Epithelial cell of prostate (primary cell): ENCODE data around the gene SNED1.
A peak's percentile ranks its signal among the peaks of the same experiment; 100 is the strongest.
"Not testable (repeated sequence)": the region's sequence is repeated elsewhere in the genome, so short reads cannot be mapped to it uniquely, and the experiment has no call there.

Experiments used
- DNase-seq: peaks from one replicate; pipeline ENCODE4 v3.0.0-alpha.2; 2011; ENCODE audit warnings: low read depth, low spot score
- H3K27ac ChIP-seq: fragments of 450-650 bp; 2 replicates; pipeline ENCODE4 v1.5.1; 2017; ENCODE audit warnings: mild to moderate bottlenecking

SNED1 gene

GRCh38 chr2:240970816-240971215 lies 27.6 kb upstream of the SNED1 start:
- DNase-seq: no peak

GRCh38 chr2:240972201-240972600 lies 26.2 kb upstream of the SNED1 start:
- DNase-seq: no peak
- H3K27ac ChIP-seq: no peak overlapping the region

More at GRCh38 chr2:240970816-240971215, 27.6 kb upstream of the SNED1 start:
- H3K27ac ChIP-seq: no peak overlapping the region

- DNase-seq: no peak
- no peak overlapping the region for H3K27ac ChIP-seq
Measured at GRCh38 chr2:240972636-240973521, 25.5 kb upstream of the SNED1 start.

DNA sequence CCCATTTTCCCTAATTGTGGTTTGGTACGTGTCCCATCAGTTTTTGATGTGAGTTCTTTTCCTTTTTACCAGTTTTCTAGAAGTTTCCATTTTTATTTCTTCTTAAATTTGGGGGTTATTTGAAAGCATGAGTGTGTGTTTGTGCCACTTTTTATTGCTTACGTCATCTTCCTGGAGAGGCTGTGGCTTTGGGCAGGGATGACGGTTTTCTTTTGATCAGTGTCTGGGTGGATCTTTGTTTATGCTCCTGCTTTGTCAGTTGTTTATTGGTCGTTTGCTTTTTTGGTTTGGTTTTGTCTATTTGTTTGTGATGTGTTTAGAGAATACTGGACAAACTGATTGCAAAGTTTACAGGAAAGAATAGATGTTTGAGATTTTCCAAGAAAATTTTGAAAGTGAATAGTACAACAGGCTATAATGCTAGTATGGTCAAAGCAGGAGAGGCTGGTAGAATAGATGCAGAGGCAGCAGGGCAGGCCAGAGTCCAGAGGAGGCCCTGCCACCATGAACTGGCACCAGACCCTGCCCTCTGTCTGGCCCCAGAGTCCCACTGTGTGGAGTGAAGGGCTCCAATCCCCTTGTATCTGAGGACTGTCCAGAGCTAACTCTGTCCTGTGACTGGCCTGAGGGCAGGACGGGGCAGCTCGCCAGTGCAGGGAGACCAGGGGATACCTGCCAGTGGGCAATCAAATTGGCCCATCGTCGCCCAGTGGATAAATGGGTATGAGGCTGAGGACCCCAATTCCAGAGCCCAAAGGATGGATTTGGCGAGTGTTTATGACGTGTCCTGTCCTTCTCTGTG lies 23.4 kb upstream of the SNED1 start:
- H3K27ac ChIP-seq: no peak overlapping the region
- DNase-seq: no peak

DNA sequence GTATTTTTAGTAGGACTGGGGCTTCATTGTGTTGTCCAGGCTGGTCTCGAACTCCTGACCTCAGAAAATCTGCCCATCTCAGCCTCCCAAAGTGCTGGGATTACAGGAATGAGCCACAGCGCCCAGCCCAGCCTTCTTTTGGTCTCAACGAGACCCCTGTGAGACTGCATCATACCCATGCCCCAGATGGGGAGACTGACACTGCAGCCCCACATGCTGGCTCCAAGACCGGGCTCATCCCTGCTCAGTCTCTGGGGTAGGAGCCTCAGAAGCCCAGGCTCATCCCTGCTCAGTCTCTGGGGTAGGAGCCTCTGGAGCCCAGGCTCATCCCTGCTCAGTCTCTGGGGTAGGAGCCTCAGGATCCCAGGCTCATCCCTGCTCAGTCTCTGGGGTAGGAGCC lies 22.5 kb upstream of the SNED1 start:
- H3K27ac ChIP-seq, DNase-seq: not testable (repeated sequence)

GRCh38 chr2:240981280-240981679 lies 17.1 kb upstream of the SNED1 start:
- DNase-seq: no peak
- no peak overlapping the region for H3K27ac ChIP-seq

DNA sequence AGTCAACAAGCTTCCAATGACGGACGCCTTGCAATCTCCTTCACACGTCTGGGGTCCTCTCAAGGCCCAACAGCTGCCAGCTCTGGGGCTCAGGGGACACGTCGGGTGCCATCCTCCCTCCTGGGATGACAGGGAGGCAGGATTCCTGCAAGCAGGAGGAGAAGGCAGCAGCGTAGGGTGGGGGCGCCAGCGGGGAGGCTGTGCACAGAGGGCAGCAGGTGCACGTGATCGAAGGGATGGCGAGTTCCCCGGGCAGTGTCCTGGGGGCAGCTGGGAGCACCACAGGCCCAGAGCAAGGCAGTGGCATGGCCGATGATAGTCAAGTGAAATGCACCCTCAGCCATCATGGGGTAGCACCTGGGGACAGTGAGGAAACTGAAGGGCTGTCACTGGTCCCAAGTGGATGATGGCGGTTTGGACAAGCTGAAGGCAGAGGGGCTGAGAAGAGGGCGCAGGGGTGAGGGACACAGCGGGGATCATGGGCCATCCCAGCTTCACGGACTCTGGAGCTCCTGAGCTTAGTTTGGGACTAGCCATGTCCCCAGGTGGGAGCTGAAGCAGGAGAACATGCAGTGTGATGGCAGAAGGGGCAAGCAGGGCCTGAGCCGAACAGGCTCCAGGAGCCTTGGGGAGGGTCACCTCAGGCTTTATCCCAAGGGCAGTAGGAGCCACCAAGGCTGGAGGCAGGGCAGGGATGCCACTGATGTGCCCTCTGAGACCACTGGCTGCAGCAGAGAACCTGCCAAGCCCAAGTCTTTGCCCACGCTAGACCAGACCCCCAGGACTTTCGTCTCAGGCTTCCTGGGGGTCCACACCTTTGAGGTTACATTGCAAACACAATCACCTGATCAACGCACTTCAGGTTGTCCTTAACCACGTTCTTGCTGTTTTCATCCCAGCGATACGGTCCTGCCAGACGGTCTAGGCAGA lies 16.3 kb upstream of the SNED1 start:
- no peak for DNase-seq
- H3K27ac ChIP-seq: no peak overlapping the region

DNA sequence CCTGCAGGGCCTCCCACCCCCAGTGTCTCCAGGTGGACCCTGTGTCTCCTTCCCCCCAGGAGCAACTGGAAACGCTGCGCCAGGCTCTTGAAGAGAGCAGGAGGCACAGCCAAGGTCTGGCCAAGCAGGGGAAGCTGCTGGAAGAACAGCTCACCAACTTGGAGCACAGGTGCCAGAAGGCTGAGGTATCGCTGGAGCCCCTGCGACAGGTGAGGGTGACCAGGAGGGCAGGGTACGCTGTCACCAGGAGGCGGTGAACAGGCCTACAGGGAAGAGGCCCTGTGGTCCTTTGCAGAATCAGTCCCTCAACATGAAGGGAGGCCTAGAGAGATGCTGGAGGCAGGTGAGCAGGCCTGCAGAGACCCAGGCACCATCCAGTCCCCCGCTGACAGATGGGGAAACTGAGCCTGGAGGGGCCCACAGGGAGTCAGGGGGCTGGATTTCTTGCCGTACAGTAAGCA lies 15.6 kb upstream of the SNED1 start:
- no peak for DNase-seq
- no peak overlapping the region for H3K27ac ChIP-seq

- DNase-seq: peak; percentile 20
- H3K27ac ChIP-seq: no peak overlapping the region
Measured at GRCh38 chr2:240983361-240983995, 14.9 kb upstream of the SNED1 start.

DNA sequence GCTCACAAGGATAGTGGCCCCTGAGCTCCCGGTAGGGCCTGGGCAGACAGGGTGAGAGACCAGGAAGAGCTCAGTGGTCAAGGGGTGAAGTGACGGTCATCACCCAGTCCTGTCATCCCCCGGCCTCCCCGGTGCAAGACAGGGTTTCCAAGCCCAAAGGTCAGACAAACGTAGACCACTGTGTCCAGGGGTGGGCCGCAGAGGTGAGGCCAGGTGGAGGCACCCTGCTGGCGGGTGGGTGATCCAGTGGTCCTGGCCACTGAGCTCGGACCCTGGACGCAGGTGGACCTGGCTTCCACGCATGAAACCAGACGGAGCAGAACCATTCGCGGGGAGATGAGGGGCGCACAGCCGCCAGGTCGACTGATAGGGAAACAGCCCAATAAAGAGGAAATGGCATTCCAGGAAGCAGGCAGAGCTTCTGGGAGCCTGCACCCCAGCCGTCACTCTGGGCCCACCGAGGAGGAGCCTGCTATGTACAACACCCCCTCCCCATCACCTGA lies 14.4 kb upstream of the SNED1 start:
- DNase-seq: no peak
- no peak overlapping the region for H3K27ac ChIP-seq

GRCh38 chr2:240985881-240986786 lies 12.3 kb upstream of the SNED1 start:
- no peak overlapping the region for H3K27ac ChIP-seq
- no peak for DNase-seq

DNA sequence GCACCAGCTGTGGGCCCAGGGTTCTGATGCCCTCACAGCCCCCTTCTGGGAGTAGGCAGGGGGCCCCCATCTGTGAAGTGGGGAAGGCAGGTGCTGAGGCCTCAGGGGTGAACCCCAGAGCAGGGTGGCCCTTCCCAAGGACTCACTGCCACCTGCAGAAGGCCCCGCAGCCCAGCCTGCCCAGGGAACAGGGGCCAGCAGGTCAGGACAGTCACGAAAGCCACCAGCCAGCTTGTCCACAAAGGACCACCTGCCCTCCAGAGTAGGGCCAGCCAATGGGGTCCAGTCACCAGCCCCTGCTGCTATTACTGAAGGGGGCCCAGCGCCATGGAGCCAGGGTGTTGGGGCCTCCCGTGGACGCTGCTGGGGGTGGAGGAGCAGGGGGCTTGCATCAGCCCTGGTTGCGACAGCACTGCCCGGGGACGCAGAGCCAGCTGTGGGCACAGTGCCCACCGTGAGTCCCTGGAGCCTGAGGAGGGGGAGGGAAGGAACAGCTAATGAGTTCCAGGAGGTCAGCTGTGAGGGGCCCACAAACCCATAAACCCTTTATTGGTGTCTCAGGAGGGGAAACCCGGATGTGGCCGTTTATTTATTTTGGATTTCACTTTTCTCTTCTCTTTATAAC lies 11.5 kb upstream of the SNED1 start:
- no peak for DNase-seq
- no peak overlapping the region for H3K27ac ChIP-seq

GRCh38 chr2:240987588-240987987 lies 10.8 kb upstream of the SNED1 start:
- DNase-seq: no peak
- H3K27ac ChIP-seq: no peak overlapping the region

DNA sequence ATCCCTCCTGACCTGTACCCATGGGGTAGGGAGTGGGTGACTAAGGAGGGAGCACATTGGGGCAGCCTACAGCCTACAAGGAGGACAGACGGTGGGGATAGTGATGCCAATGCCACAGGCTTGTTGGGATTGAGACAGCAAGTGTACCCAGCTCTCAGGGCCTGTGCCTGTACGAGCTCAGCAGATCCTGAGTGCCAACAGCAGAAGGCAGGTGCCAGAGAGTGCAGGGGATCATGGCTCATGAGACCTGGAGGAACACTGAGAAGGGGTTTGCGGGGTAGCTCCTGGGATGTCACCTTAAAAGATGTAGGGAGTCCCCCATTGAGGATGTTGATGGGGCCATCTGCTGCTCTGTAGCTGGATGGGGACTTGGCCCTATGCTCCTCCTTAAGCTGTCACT lies 10.3 kb upstream of the SNED1 start:
- no peak for DNase-seq
- no peak overlapping the region for H3K27ac ChIP-seq

DNA sequence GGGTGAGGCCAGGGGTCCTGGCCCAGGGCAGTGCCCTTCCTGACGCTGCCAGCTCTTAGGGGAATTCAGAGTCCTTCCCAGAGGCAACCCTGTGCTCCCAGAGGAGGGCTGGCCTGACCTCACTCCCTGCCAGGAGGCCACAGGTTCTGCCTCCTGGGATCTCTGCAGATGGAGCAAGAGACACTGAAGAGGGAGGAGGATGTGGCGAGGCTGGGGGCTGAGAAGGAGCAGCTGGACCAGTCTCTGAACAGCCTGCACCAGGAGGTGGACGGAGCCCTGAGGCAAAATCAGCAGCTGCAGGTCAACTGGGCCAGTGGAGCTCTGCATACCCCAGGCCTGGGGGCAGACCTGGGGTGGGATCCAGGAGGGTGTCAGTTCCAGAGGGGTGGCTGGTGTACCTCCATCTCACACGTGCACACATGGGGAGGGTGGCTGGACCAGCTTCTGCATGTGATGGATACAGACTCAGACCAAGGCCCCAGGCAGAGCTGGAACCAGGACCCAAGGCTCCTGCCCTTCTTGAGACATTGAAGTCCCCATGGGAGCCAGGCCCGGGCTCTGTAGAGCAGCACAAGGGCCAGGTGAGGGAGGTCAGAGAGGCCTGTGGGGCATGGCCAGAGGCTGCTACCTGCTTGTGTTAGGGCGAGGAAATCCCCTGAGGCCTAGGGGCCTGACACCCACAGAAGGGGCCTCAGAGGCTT lies 9.7 kb upstream of the SNED1 start:
- no peak for DNase-seq
- H3K27ac ChIP-seq: no peak overlapping the region

GRCh38 chr2:240989451-240990265 lies 8.8 kb upstream of the SNED1 start:
- no peak for DNase-seq
- H3K27ac ChIP-seq: no peak overlapping the region

DNA sequence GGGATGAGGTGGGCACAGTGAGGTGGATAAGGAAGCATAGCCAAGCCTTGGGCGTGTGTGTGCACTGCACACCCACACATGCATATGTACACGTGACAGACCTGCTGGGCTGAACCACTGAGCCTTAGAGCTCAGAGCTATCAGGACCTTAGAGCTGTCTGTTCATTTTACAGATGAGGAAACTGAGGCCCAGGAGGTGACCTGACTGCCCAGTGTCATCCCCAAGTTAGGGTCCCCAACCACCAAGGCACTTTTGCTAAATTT lies 8.2 kb upstream of the SNED1 start:
- no peak for DNase-seq
- no peak overlapping the region for H3K27ac ChIP-seq
